ENCODE results near the gene RUNX1. TPM values are rescaled to one million over a fixed set of nuclear protein-coding genes. Genes with fewer than 3 reads are reported as not detected.

The RUNX1 gene
- 100 to 1,000 TPM in 1 of 2 donors, 10 to 100 TPM in 1; 97.0 to 110 TPM for total RNA-seq
- 72.4 to 77.7 reads per million in 2 donors for total RNA-seq

- ATAC-seq (peak; percentile 67), DNase-seq (peak; percentile 46 to 71 (median 53))
- H3K27me3 Mint-ChIP-seq: no peaks in the 10 kb centered on the region
- H3K9me3 ChIP-seq (ENCODE audit: control insufficient read depth, low read length, poor library complexity, severe bottlenecking): no peaks in the 10 kb centered on the region
- H3K4me1 Mint-ChIP-seq: peaks cover 63% of the 10 kb centered on the region
- H3K4me3 Mint-ChIP-seq: peak within 1 kb of the TSS; percentile 85
- peaks cover 10% of the 10 kb centered on the region for H3K36me3 Mint-ChIP-seq (ENCODE audit: low read depth)
- peak within 1 kb of the TSS; percentile 96 for H3K27ac Mint-ChIP-seq
Observed at GRCh38 chr21:35048706-35049617, at the start of gene RUNX1. Gene RUNX1, minus strand, starts transcription at chr21:35049302.

GRCh38 chr21:35097525-35097924, 48.4 kb upstream of the RUNX1 start:
- ATAC-seq: no peak
- Mint-ChIP-seq H3K27ac (no peak overlapping the region), H3K36me3 (ENCODE audit: low read depth) (no peaks in the 10 kb centered on the region), H3K4me3 (no peak overlapping the region), H3K4me1 (no peaks in the 10 kb centered on the region), H3K27me3 (no peaks in the 10 kb centered on the region)
- H3K9me3 ChIP-seq (ENCODE audit: control insufficient read depth, low read length, poor library complexity, severe bottlenecking): no peaks in the 10 kb centered on the region
- DNase-seq: no peak

GRCh38 chr21:35096959-35097358, 47.9 kb upstream of the RUNX1 start:
- ATAC-seq: no peak
- Mint-ChIP-seq H3K27me3 (no peaks in the 10 kb centered on the region), H3K36me3 (ENCODE audit: low read depth) (no peaks in the 10 kb centered on the region), H3K27ac (no peak overlapping the region), H3K4me3 (no peak overlapping the region), H3K4me1 (no peaks in the 10 kb centered on the region)
- H3K9me3 ChIP-seq (ENCODE audit: control insufficient read depth, low read length, poor library complexity, severe bottlenecking): no peaks in the 10 kb centered on the region
- DNase-seq: no peak

GRCh38 chr21:35095859-35096291, 46.8 kb upstream of the RUNX1 start:
- no peak for ATAC-seq
- Mint-ChIP-seq H3K27me3 (no peaks in the 10 kb centered on the region), H3K27ac (no peak overlapping the region), H3K36me3 (ENCODE audit: low read depth) (no peaks in the 10 kb centered on the region), H3K4me1 (no peaks in the 10 kb centered on the region), H3K4me3 (no peak overlapping the region)
- H3K9me3 ChIP-seq (ENCODE audit: control insufficient read depth, low read length, poor library complexity, severe bottlenecking): no peaks in the 10 kb centered on the region
- DNase-seq: no peak

- Mint-ChIP-seq H3K36me3 (ENCODE audit: low read depth) (no peaks in the 10 kb centered on the region), H3K4me3 (no peak overlapping the region), H3K27me3 (no peaks in the 10 kb centered on the region), H3K4me1 (peaks cover 2% of the 10 kb centered on the region), H3K27ac (no peak overlapping the region)
- H3K9me3 ChIP-seq (ENCODE audit: control insufficient read depth, low read length, poor library complexity, severe bottlenecking): no peaks in the 10 kb centered on the region
- DNase-seq (no peak), ATAC-seq (no peak)
Observed at GRCh38 chr21:35093514-35093913, 44.4 kb upstream of the RUNX1 start.

- Mint-ChIP-seq H3K36me3 (ENCODE audit: low read depth) (no peaks in the 10 kb centered on the region), H3K27me3 (no peaks in the 10 kb centered on the region), H3K4me3 (no peak overlapping the region), H3K27ac (no peak overlapping the region), H3K4me1 (peaks cover 5% of the 10 kb centered on the region)
- DNase-seq (no peak), ATAC-seq (no peak)
- H3K9me3 ChIP-seq (ENCODE audit: control insufficient read depth, low read length, poor library complexity, severe bottlenecking): no peaks in the 10 kb centered on the region
Observed at GRCh38 chr21:35091496-35091895, 42.4 kb upstream of the RUNX1 start.

GRCh38 chr21:35090403-35090802, 41.3 kb upstream of the RUNX1 start:
- Mint-ChIP-seq H3K4me1 (peaks cover 5% of the 10 kb centered on the region), H3K27me3 (no peaks in the 10 kb centered on the region), H3K27ac (no peak overlapping the region), H3K4me3 (no peak overlapping the region), H3K36me3 (ENCODE audit: low read depth) (no peaks in the 10 kb centered on the region)
- no peak for ATAC-seq
- no peak for DNase-seq
- H3K9me3 ChIP-seq (ENCODE audit: control insufficient read depth, low read length, poor library complexity, severe bottlenecking): no peaks in the 10 kb centered on the region

GRCh38 chr21:35088319-35088771, 39.2 kb upstream of the RUNX1 start:
- H3K27me3 Mint-ChIP-seq: no peaks in the 10 kb centered on the region
- H3K4me1 Mint-ChIP-seq: peaks cover 5% of the 10 kb centered on the region
- H3K9me3 ChIP-seq (ENCODE audit: control insufficient read depth, low read length, poor library complexity, severe bottlenecking): no peaks in the 10 kb centered on the region
- DNase-seq (no peak), ATAC-seq (no peak)
- H3K36me3 Mint-ChIP-seq (ENCODE audit: low read depth): no peaks in the 10 kb centered on the region
- H3K4me3 Mint-ChIP-seq: no peak overlapping the region
- H3K27ac Mint-ChIP-seq: no peak overlapping the region

- Mint-ChIP-seq H3K4me1 (peaks cover 5% of the 10 kb centered on the region), H3K27me3 (no peaks in the 10 kb centered on the region), H3K36me3 (ENCODE audit: low read depth) (peaks cover 2% of the 10 kb centered on the region), H3K27ac (peak overlapping the region; percentile 37), H3K4me3 (no peak overlapping the region)
- no peaks in the 10 kb centered on the region for H3K9me3 ChIP-seq (ENCODE audit: control insufficient read depth, low read length, poor library complexity, severe bottlenecking)
- DNase-seq: no peak
- ATAC-seq: no peak
Observed at GRCh38 chr21:35086357-35086756, 37.3 kb upstream of the RUNX1 start.

GRCh38 chr21:35084869-35085268, 35.8 kb upstream of the RUNX1 start:
- DNase-seq (no peak), ATAC-seq (no peak)
- H3K27me3 Mint-ChIP-seq: no peaks in the 10 kb centered on the region
- peaks cover 2% of the 10 kb centered on the region for H3K36me3 Mint-ChIP-seq (ENCODE audit: low read depth)
- H3K27ac Mint-ChIP-seq: no peak overlapping the region
- peaks cover 4% of the 10 kb centered on the region for H3K4me1 Mint-ChIP-seq
- no peak overlapping the region for H3K4me3 Mint-ChIP-seq
- no peaks in the 10 kb centered on the region for H3K9me3 ChIP-seq (ENCODE audit: control insufficient read depth, low read length, poor library complexity, severe bottlenecking)

GRCh38 chr21:35083246-35083645, 34.1 kb upstream of the RUNX1 start:
- Mint-ChIP-seq H3K4me1 (peaks cover 3% of the 10 kb centered on the region), H3K36me3 (ENCODE audit: low read depth) (peaks cover 2% of the 10 kb centered on the region), H3K27me3 (no peaks in the 10 kb centered on the region), H3K27ac (no peak overlapping the region), H3K4me3 (no peak overlapping the region)
- ATAC-seq (no peak), DNase-seq (no peak)
- H3K9me3 ChIP-seq (ENCODE audit: control insufficient read depth, low read length, poor library complexity, severe bottlenecking): no peaks in the 10 kb centered on the region

- no peaks in the 10 kb centered on the region for H3K9me3 ChIP-seq (ENCODE audit: control insufficient read depth, low read length, poor library complexity, severe bottlenecking)
- Mint-ChIP-seq H3K27me3 (no peaks in the 10 kb centered on the region), H3K27ac (no peak overlapping the region), H3K4me1 (no peaks in the 10 kb centered on the region), H3K36me3 (ENCODE audit: low read depth) (peaks cover 2% of the 10 kb centered on the region), H3K4me3 (no peak overlapping the region)
- no peak for ATAC-seq
- DNase-seq: no peak
Observed at GRCh38 chr21:35081861-35082260, 32.8 kb upstream of the RUNX1 start.

- H3K27me3 Mint-ChIP-seq: no peaks in the 10 kb centered on the region
- peaks cover 2% of the 10 kb centered on the region for H3K36me3 Mint-ChIP-seq (ENCODE audit: low read depth)
- no peak overlapping the region for H3K27ac Mint-ChIP-seq
- H3K4me1 Mint-ChIP-seq: no peaks in the 10 kb centered on the region
- H3K9me3 ChIP-seq (ENCODE audit: control insufficient read depth, low read length, poor library complexity, severe bottlenecking): no peaks in the 10 kb centered on the region
- ATAC-seq (no peak), DNase-seq (no peak)
- H3K4me3 Mint-ChIP-seq: no peak overlapping the region
Observed at GRCh38 chr21:35079181-35079580, 30.1 kb upstream of the RUNX1 start.

GRCh38 chr21:35077975-35078374, 28.9 kb upstream of the RUNX1 start:
- H3K36me3 Mint-ChIP-seq (ENCODE audit: low read depth): peaks cover 2% of the 10 kb centered on the region
- H3K9me3 ChIP-seq (ENCODE audit: control insufficient read depth, low read length, poor library complexity, severe bottlenecking): no peaks in the 10 kb centered on the region
- no peak overlapping the region for H3K4me3 Mint-ChIP-seq
- H3K27ac Mint-ChIP-seq: no peak overlapping the region
- ATAC-seq: no peak
- H3K4me1 Mint-ChIP-seq: no peaks in the 10 kb centered on the region
- no peaks in the 10 kb centered on the region for H3K27me3 Mint-ChIP-seq
- DNase-seq: no peak
